Activated CD8-positive, alpha-beta T cell treated with anti-CD3 and anti-CD28 coated beads for 36 hours (primary cell): Measurements from ENCODE around the gene KRT15. TPM values are rescaled to one million over a fixed set of nuclear protein-coding genes. Genes with fewer than 3 reads are reported as not detected.

Experiments
- ATAC-seq: fragments of 200-7000 bp; cut with Tn5 transposase; one replicate; pipeline ENCODE4 v1.10.0; 2021; ENCODE audit warnings: mild to moderate bottlenecking, moderate library complexity
- CTCF ChIA-PET: fragments of 350-600 bp; sonication (Branson Sonifier 250); formaldehyde crosslinking; loops from one replicate; lab custom pipeline; 2021; ENCODE audit warnings: antibody characterized with exemption; lab: Charles Lee
- POLR2A ChIA-PET: fragments of 350-600 bp; sonication (Branson Sonifier 250); formaldehyde crosslinking; loops from one replicate; lab custom pipeline; 2021; ENCODE audit warnings: antibody characterized with exemption; lab: Charles Lee
- DNase-seq: peaks from one replicate; pipeline ENCODE4 v3.0.0-alpha.2; 2020
- H3K27ac Mint-ChIP-seq: one replicate; pipeline ENCODE4 v1.8.0; 2021; ENCODE audit warnings: mild to moderate bottlenecking, mixed read lengths
- H3K27me3 Mint-ChIP-seq: one replicate; pipeline ENCODE4 v1.8.0; 2021; ENCODE audit warnings: mixed read lengths
- H3K36me3 Mint-ChIP-seq: one replicate; pipeline ENCODE4 v1.8.0; 2021; ENCODE audit warnings: low read depth, mixed read lengths
- H3K4me1 Mint-ChIP-seq: one replicate; pipeline ENCODE4 v1.8.0; 2021; ENCODE audit warnings: low read depth, mixed read lengths
- H3K4me3 Mint-ChIP-seq: one replicate; pipeline ENCODE4 v1.8.0; 2021; ENCODE audit warnings: mild to moderate bottlenecking, moderate library complexity, mixed read lengths
- H3K9me3 Mint-ChIP-seq: one replicate; pipeline ENCODE4 v1.8.0; 2021; ENCODE audit warnings: mixed read lengths
- intact Hi-C: fragments of 100-400 bp; cut with micrococcal nuclease; formaldehyde crosslinking; loops from one replicate; pipeline ENCODE4 v1.10.0; 2022
- total RNA-seq, 2 experiments: library from RNA; stranded (reverse); gene quantifications; one replicate each; pipeline ENCODE4 v1.2.3, GENCODE V29; 2021
- TF ChIP-seq, protein P1 (sequence below): fragments of 200-600 bp; IDR thresholded peaks from one replicate; pipeline ENCODE4 v1.8.0; 2022; ENCODE audit warnings: antibody characterized with exemption, mild to moderate bottlenecking

Gene KRT15
- total RNA-seq, 2 experiments from 2014 or later = not detected

DNA sequence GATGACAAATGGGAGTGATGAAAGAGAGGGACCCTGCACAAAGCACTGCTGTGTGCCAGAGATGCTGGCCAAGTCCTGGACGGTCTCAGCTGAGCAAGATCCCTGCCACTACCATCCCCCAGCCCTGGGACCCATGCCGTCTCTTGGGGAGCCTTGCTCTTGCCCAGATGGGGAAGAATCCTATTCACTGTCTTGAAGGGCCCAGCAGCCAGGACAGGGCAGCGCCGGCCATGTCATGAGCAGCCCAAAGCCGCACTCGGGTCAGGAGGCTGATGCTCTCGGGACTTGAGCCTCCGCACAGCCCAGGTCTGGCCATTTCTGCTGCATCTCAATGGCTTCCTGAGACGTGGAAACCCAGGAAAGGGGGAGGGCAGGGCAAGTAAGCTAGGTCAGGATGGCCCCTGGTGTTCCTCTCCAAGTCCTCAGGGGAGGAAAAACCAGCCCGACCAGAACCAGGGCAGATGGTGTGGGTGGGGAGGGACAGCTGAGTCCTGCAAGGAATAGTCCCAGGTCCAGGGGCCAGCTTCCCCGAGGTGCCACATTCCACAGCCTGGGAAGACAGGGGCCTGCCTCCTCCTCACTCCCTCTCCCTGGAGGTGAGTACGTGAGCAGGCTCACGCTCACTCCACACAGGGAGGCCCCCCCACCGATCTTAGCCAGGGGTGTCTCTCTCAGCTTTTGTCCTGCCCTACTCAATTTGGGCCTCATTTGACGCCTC lies 17.2 kb upstream of the KRT15 start:
- H3K27ac Mint-ChIP-seq = no peak overlapping the region
- no peaks in the 10 kb centered on the region for H3K4me1 Mint-ChIP-seq
- TF ChIP-seq, protein P1, sequence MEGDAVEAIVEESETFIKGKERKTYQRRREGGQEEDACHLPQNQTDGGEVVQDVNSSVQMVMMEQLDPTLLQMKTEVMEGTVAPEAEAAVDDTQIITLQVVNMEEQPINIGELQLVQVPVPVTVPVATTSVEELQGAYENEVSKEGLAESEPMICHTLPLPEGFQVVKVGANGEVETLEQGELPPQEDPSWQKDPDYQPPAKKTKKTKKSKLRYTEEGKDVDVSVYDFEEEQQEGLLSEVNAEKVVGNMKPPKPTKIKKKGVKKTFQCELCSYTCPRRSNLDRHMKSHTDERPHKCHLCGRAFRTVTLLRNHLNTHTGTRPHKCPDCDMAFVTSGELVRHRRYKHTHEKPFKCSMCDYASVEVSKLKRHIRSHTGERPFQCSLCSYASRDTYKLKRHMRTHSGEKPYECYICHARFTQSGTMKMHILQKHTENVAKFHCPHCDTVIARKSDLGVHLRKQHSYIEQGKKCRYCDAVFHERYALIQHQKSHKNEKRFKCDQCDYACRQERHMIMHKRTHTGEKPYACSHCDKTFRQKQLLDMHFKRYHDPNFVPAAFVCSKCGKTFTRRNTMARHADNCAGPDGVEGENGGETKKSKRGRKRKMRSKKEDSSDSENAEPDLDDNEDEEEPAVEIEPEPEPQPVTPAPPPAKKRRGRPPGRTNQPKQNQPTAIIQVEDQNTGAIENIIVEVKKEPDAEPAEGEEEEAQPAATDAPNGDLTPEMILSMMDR = no peak
- POLR2A ChIA-PET = no interaction called here
- ATAC-seq (no peak), DNase-seq (no peak)
- CTCF ChIA-PET = interaction anchor here (1.3 to 2.0 kb wide), 3 partner anchors 13 to 127 kb away, joined by 4 to 11 read pairs (median 4); no protein-coding TSS in a partner anchor
- no peak overlapping the region for H3K4me3 Mint-ChIP-seq
- peaks cover 34% of the 10 kb centered on the region for H3K27me3 Mint-ChIP-seq
- intact Hi-C loops = no loop called here
- no peaks in the 10 kb centered on the region for H3K36me3 Mint-ChIP-seq
- no peaks in the 10 kb centered on the region for H3K9me3 Mint-ChIP-seq

DNA sequence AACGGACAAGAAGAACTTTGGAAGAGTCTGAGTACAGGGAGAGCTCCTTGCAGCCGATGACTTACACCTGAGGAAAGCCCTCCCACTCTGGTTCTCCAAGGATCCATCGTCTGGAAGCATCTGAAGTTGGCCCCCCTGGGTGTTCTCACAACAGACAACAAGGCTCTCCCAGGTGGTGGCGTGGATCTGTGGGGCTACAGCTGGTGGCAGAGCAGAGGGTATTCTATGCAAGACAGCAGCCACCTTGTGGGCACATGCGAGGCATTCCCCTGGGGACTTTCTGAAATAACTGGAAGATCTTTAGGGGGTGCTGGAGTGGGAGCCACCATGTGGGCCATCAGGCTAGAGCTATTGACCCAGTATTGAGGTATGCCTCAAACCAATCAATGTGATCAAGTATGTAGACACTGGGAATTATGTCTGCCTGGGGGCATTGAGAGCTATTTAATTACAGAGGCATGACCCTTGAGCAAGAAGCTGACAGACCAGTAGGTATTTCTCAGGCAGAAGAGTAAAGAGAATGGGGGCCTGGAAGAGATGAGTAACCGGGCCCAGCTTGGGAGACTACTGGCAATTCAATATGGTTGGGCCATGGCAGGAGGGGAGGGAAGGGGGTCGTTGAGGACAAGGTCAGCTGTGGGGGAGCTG lies 16.3 kb upstream of the KRT15 start:
- Mint-ChIP-seq H3K9me3 (no peaks in the 10 kb centered on the region), H3K27ac (no peak overlapping the region), H3K4me3 (no peak overlapping the region), H3K4me1 (no peaks in the 10 kb centered on the region), H3K36me3 (no peaks in the 10 kb centered on the region), H3K27me3 (peaks cover 35% of the 10 kb centered on the region)
- CTCF ChIA-PET = interaction anchor here (1.4 to 2.0 kb wide), 2 partner anchors 14 to 114 kb away, joined by 3 to 11 read pairs; no protein-coding TSS in a partner anchor
- ATAC-seq = no peak
- POLR2A ChIA-PET = no interaction called here
- TF ChIP-seq, protein P1 = no peak
- no peak for DNase-seq
- intact Hi-C loops = no loop called here

DNA sequence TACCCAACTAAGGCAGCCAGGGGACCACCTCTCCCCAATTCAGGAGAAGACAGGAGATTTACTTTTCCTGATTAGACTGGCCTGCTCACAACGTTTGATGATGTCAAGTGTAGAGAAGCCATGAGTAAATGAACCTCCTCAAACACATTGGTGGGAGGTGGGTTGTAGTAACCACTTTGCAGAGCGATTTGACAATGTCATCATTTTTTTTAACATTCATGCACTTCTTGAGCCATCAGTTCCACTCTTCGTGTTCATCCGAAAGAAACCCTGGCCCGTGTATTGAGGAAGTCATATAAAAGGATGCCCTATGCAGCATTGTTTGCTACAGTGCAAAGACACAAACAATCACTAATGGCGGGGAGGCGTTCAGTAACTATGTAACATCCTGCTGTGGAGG lies 14.9 kb upstream of the KRT15 start:
- ChIA-PET CTCF (interaction anchor here (0.6 to 2.0 kb wide), 3 partner anchors 15 to 132 kb away, joined by 3 to 11 read pairs (median 11); no protein-coding TSS in a partner anchor), POLR2A (interaction anchor here (1.0 kb wide), 1 partner anchor 9 kb away, joined by 4 read pairs; no protein-coding TSS in a partner anchor)
- Mint-ChIP-seq H3K27ac (no peak overlapping the region), H3K4me1 (no peaks in the 10 kb centered on the region), H3K27me3 (peaks cover 46% of the 10 kb centered on the region), H3K36me3 (no peaks in the 10 kb centered on the region), H3K4me3 (no peak overlapping the region), H3K9me3 (no peaks in the 10 kb centered on the region)
- TF ChIP-seq, protein P1 = no peak
- DNase-seq (no peak), ATAC-seq (no peak)
- intact Hi-C loops = no loop called here

DNA sequence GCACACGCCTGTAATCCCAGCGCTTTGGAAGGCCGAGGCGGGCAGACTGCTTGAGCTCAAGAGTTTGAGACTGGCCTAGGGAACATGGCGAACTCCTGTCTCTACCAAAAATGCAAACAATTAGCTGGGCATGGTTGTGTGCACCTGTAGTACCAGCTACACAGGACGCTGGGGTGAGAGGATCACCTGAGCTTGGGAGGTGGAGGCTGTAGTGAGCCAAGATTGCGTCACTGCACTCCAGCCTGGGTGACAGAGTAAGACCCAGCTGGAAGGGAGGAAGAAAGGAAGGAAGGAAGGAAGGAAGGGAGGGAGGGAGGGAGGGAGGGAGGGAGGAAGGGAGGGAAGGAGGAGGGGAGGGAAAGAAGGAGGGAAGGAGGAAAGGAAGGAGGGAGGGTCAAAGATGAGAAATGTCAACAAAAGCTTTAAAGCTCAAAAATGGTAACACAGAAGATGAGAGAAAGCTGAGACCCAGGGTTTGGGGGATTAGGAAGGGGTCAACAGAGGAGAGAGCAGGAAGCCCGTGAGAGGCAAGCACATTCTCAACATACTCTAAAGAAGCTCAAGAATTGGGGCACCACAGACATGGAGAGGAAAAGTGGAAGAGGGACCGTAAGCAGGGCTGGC lies 14.4 kb upstream of the KRT15 start:
- H3K4me1 Mint-ChIP-seq = peaks cover 3% of the 10 kb centered on the region
- H3K27me3 Mint-ChIP-seq = peaks cover 50% of the 10 kb centered on the region
- DNase-seq = no peak
- ChIA-PET CTCF (interaction anchor here (1.1 to 2.0 kb wide), 2 partner anchors 16 to 115 kb away, joined by 3 to 11 read pairs; no protein-coding TSS in a partner anchor), POLR2A (interaction anchor here (1.0 kb wide), 1 partner anchor 9 kb away, joined by 4 read pairs; no protein-coding TSS in a partner anchor)
- no peaks in the 10 kb centered on the region for H3K36me3 Mint-ChIP-seq
- ATAC-seq = no peak
- H3K27ac Mint-ChIP-seq = no peak overlapping the region
- H3K4me3 Mint-ChIP-seq = no peak overlapping the region
- TF ChIP-seq, protein P1 = no peak
- intact Hi-C loops = no loop called here
- no peaks in the 10 kb centered on the region for H3K9me3 Mint-ChIP-seq
